Muscle layer of colon (tissue), 2 donors: ENCODE measurements around the gene AKTIP.
"Not testable (repeated sequence)": the region's sequence is repeated elsewhere in the genome, so short reads cannot be mapped to it uniquely, and the experiment has no call there.

Experiments
- H3K27ac ChIP-seq: one replicate; pipeline ENCODE4 v1.7.0; 2013; ENCODE audit warnings: low read depth, mild to moderate bottlenecking, low read length, moderate library complexity
- H3K27me3 ChIP-seq, 2 donors: one replicate each; pipeline ENCODE4 v1.7.0; 2013; ENCODE audit warnings: low read length in 2 of 2, mild to moderate bottlenecking in 2 of 2; ENCODE audit not compliant: insufficient read depth in 2 of 2, control insufficient read depth in 1 of 2
- H3K36me3 ChIP-seq: one replicate; pipeline ENCODE4 v1.7.0; 2013; ENCODE audit warnings: mild to moderate bottlenecking, low read length; ENCODE audit not compliant: insufficient read depth
- H3K4me1 ChIP-seq: one replicate; pipeline ENCODE4 v1.7.0; 2013; ENCODE audit warnings: mild to moderate bottlenecking, low read length; ENCODE audit not compliant: insufficient read depth
- H3K4me3 ChIP-seq, 2 donors: one replicate each; pipeline ENCODE4 v1.7.0; 2013; ENCODE audit warnings: low read length in 2 of 2, low read depth in 1 of 2, mild to moderate bottlenecking in 1 of 2, moderate library complexity in 1 of 2
- H3K9ac ChIP-seq: one replicate; pipeline ENCODE4 v1.7.0; 2013; ENCODE audit warnings: low read length
- H3K9me3 ChIP-seq: one replicate; pipeline ENCODE4 v1.7.0; 2013; ENCODE audit warnings: mild to moderate bottlenecking, low read length
- donor health status: abdominal sarcoma.
- donor health status: Adenocarcinoma of cecum.

The AKTIP gene

GRCh38 chr16:53530046-53530445, 27.0 kb upstream of the AKTIP start:
- Histone ChIP-seq H3K4me1 (peaks cover 3% of the 10 kb centered on the region), H3K36me3 (no peaks in the 10 kb centered on the region), H3K9ac (no peak overlapping the region), H3K27me3 (no peaks in the 10 kb centered on the region), H3K9me3 (no peaks in the 10 kb centered on the region), H3K27ac (no peak overlapping the region), H3K4me3 (no peak overlapping the region)

GRCh38 chr16:53529513-53529912, 26.5 kb upstream of the AKTIP start:
- H3K27me3 ChIP-seq: no peaks in the 10 kb centered on the region
- H3K4me1 ChIP-seq: no peaks in the 10 kb centered on the region
- H3K36me3 ChIP-seq: no peaks in the 10 kb centered on the region
- H3K9ac ChIP-seq: no peak overlapping the region
- no peak overlapping the region for H3K27ac ChIP-seq
- H3K4me3 ChIP-seq: no peak overlapping the region
- H3K9me3 ChIP-seq: no peaks in the 10 kb centered on the region

- Histone ChIP-seq H3K4me1 (no peaks in the 10 kb centered on the region), H3K27ac (no peak overlapping the region)
Measured at GRCh38 chr16:53528797-53529196, 25.8 kb upstream of the AKTIP start.

GRCh38 chr16:53523971-53524548, 21.1 kb upstream of the AKTIP start:
- Histone ChIP-seq H3K4me3 (no peak overlapping the region), H3K27ac (no peak overlapping the region), H3K9ac (no peak overlapping the region), H3K4me1 (no peaks in the 10 kb centered on the region), H3K27me3 (no peaks in the 10 kb centered on the region), H3K36me3 (no peaks in the 10 kb centered on the region), H3K9me3 (no peaks in the 10 kb centered on the region)

More at GRCh38 chr16:53528797-53529196, 25.8 kb upstream of the AKTIP start:
- Histone ChIP-seq H3K9ac (no peak overlapping the region), H3K4me3 (no peak overlapping the region), H3K36me3 (no peaks in the 10 kb centered on the region), H3K9me3 (no peaks in the 10 kb centered on the region), H3K27me3 (no peaks in the 10 kb centered on the region)

DNA sequence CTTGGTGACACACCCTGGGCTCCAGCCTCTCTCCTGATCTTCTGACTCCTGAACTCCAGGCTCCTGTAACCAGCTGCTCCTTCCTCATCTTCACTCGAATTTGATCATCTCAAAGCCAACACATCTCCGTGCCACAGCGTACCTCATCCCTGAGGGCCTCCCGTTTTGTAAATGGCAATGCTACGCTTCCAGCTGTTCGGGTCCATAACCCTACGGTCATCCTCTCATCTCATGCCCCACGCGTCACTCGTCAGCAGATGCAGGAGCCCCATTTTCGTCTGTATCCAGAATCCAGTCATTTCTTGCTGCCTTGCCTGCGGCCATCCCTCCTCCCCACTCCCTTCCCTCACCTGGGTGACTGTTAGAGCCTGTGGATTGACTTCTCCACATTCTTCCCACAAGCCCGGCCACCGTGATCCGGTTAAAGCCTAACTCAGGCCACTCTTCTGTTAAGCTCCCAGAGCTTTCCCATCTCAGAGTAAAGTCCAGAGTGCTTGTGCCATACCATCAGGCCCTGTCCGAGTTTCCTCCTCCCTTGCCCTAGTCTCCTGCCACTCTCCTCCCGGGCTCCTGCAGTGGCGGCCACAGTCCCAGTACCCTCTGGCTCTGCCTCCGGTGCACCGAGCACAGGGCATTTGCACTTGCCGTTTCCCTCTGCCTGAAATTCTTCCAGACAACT, 20.3 kb upstream of the AKTIP start:
- no peaks in the 10 kb centered on the region for H3K4me1 ChIP-seq
- no peak overlapping the region for H3K4me3 ChIP-seq
- H3K27ac ChIP-seq: no peak overlapping the region
- H3K9ac ChIP-seq: no peak overlapping the region
- H3K27me3 ChIP-seq: no peaks in the 10 kb centered on the region
- H3K36me3 ChIP-seq: no peaks in the 10 kb centered on the region
- H3K9me3 ChIP-seq: no peaks in the 10 kb centered on the region

GRCh38 chr16:53519417-53520091, 16.5 kb upstream of the AKTIP start:
- H3K9me3 ChIP-seq: no peaks in the 10 kb centered on the region
- H3K4me3 ChIP-seq: no peak overlapping the region
- no peaks in the 10 kb centered on the region for H3K4me1 ChIP-seq
- H3K27me3 ChIP-seq: no peaks in the 10 kb centered on the region
- H3K9ac ChIP-seq: no peak overlapping the region
- no peaks in the 10 kb centered on the region for H3K36me3 ChIP-seq
- no peak overlapping the region for H3K27ac ChIP-seq

DNA sequence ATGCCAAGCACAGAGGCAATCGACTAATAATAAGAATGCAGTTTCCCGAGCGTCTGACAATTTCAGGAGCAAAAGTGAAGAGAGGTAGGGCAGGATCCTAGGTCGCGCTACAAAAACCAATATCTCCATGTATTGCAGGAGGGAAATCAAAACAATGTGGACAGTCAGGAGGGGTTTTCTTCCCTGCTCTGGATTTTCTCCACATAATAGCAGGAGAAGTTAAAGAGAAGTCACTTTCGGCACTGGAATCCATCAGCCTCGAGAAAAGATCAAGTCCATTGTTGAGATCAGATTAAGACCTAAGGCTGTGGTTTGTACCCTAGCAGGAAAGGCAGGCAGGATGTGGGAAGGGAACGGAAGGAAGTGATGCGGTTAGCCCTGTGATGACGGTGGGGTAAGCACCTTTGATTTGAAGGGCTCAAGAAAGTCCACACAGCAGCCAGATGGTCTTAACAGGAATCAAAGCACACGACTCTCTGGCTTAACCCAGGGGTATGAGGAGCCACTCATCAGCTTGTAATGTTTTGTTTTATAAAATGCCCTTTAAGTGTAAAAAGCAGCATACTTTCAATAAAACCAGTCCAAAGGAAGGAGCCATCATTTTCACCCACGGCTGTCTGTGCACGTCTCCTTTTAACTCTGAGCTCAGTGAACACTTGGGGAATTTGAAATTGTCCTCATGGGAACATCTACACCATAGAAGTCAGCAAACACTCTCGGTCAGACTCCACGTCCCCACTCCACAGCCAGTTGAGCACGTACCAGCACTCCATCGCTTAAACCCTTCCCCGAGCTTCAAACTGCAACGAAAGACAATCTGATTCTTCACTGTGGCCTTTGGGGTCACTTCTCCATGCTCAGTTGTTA, 15.8 kb upstream of the AKTIP start:
- no peaks in the 10 kb centered on the region for H3K9me3 ChIP-seq
- H3K4me3 ChIP-seq: no peak overlapping the region
- H3K27me3 ChIP-seq: no peaks in the 10 kb centered on the region
- H3K9ac ChIP-seq: no peak overlapping the region
- H3K36me3 ChIP-seq: no peaks in the 10 kb centered on the region
- no peaks in the 10 kb centered on the region for H3K4me1 ChIP-seq
- H3K27ac ChIP-seq: no peak overlapping the region

- H3K9ac ChIP-seq: no peak overlapping the region
- H3K36me3 ChIP-seq: no peaks in the 10 kb centered on the region
- H3K27me3 ChIP-seq: no peaks in the 10 kb centered on the region
- H3K27ac ChIP-seq: no peak overlapping the region
- no peak overlapping the region for H3K4me3 ChIP-seq
- no peaks in the 10 kb centered on the region for H3K4me1 ChIP-seq
- no peaks in the 10 kb centered on the region for H3K9me3 ChIP-seq
Measured at GRCh38 chr16:53517851-53518250, 14.8 kb upstream of the AKTIP start.

DNA sequence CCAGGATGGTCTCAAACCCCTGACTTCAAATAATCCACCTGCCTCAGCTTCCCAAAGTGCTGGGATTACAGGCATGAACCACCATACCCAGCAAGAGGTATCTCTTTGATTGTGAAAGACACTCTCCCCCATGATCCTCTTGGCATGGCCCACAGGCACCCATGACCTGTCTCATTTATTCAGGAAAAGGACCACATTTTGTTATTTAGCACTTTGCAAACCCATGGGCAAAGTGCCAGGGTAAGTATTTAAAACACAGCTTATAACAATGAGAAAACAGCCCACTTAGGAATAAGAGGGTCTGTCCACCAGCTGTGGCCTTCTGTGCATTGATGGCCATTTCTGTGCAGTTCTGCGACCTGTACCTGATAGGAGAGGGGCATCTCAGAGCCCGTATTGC, 12.8 kb upstream of the AKTIP start:
- Histone ChIP-seq H3K4me1 (no peaks in the 10 kb centered on the region), H3K27me3 (no peaks in the 10 kb centered on the region), H3K9ac (no peak overlapping the region), H3K4me3 (no peak overlapping the region), H3K9me3 (no peaks in the 10 kb centered on the region), H3K36me3 (no peaks in the 10 kb centered on the region), H3K27ac (no peak overlapping the region)

GRCh38 chr16:53515259-53515658, 12.2 kb upstream of the AKTIP start:
- Histone ChIP-seq H3K27me3 (no peaks in the 10 kb centered on the region), H3K4me1 (peaks cover under 1% of the 10 kb centered on the region), H3K9ac (no peak overlapping the region), H3K9me3 (no peaks in the 10 kb centered on the region), H3K4me3 (no peak overlapping the region), H3K27ac (no peak overlapping the region), H3K36me3 (no peaks in the 10 kb centered on the region)

GRCh38 chr16:53512795-53513194, 9.8 kb upstream of the AKTIP start:
- H3K36me3 ChIP-seq, H3K9ac ChIP-seq, H3K27ac ChIP-seq, H3K27me3 ChIP-seq, H3K4me1 ChIP-seq, H3K9me3 ChIP-seq, H3K4me3 ChIP-seq: not testable (repeated sequence)
